ENCODE results near the gene NHLRC1.

DNA sequence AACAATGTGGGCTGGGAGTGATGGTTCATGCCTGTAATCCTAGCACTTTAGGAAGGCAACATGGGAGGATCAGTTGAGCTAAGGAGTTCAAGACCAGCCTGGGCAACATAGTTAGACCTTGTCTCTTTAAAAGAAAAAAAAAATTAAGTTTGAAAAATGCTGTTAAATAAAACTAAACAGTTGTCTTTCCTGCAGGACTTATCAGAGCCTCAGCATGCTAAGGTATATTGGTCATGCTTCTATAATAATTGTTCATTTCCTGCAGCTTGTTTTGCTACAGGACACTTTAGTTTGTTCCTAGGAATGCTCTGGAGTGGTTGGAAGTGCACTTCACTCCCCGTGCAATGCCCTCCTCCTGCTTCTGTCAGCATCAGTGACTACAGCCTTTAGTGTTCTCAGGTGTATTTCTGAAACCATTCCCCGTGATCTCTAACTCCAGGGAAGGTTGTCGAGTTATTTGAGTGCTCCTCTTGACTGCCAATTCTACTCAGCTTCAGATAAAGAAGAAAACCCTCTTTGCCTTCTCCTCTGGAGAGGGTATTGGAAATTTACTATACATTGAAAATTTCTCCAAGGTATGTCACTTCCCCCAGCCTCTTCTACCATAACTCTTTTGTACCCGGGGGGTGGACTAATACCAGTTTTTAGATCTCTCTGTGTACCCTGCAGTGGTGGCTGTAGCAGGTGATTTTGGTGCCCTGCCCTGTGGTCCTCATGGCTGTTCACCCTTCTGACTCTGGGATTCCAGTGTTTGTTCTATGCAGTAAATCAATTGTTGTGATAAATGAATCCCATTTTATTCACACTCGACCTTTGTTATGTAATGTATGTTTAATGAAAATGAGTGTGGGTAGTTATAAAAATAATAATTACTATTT is 33.8 kb downstream of the NHLRC1 start:
- no peak for TF ChIP-seq POLR2AphosphoS5 (IDR thresholded peaks at IDR 0.05; ENCODE audit: low read depth)
- TF ChIP-seq CTCF (IDR thresholded peaks at IDR 0.05; ENCODE audit: insufficient read depth, low read length), result no peak

All from HL-60 (cell line).